GM12878 (cell line): ENCODE results near the gene AHR. TPM values are rescaled to one million over a fixed set of nuclear protein-coding genes. Genes with fewer than 3 reads are reported as not detected.
A peak's percentile ranks its signal among the peaks of the same experiment; 100 is the strongest.

ENCODE experiments used
- ATAC-seq: fragments of 200-7000 bp; cut with Tn5 transposase; 3 replicates; pipeline ENCODE4 v1.9.1; 2020; ENCODE audit warnings: mild to moderate bottlenecking, moderate library complexity
- BruUV-seq: library from RNA; stranded (reverse); fragments of 400-500 nt; replicated peaks from 2 replicates; lab custom pipeline; 2021; lab: Mats Ljungman, UMichigan
- CTCF ChIA-PET: fragments of 300-600 bp; sonication (Branson Sonifier 250); formaldehyde crosslinking; extraction: SDS; loops from one replicate; lab custom pipeline; 2021; ENCODE audit warnings: inconsistent platforms; lab: Yijun Ruan, JAX
- POLR2A ChIA-PET: fragments of 350-600 bp; formaldehyde crosslinking; extraction: SDS; loops from one replicate; lab custom pipeline; 2021; ENCODE audit warnings: inconsistent platforms; lab: Charles Lee
- RAD21 ChIA-PET: fragments of 300-600 bp; sonication (Branson Sonifier 250); formaldehyde crosslinking; loops from one replicate; lab custom pipeline; 2023; ENCODE audit warnings: antibody characterized with exemption; ENCODE audit not compliant: unreplicated experiment; lab: Charles Lee
- SMC1A ChIA-PET: fragments of 300-600 bp; sonication (Branson Sonifier 250); formaldehyde crosslinking; loops from one replicate; lab custom pipeline; 2023; ENCODE audit not compliant: unreplicated experiment, uncharacterized antibody; lab: Charles Lee
- DNase-seq: peaks from one replicate; pipeline ENCODE4 v3.0.0-alpha.2; 2011; ENCODE audit warnings: low read depth, low spot score
- FAIRE-seq: peaks from 3 replicates; lab custom pipeline; 2011; peaks lifted over from hg19 to GRCh38; lab: Jason Lieb, UNC
- H2AFZ ChIP-seq: 2 replicates; pipeline ENCODE4 v1.6.0; 2011; ENCODE audit warnings: low read depth, low read length, control low read depth; ENCODE audit not compliant: control insufficient read depth
- H3K27ac ChIP-seq: 2 replicates; pipeline ENCODE4 v1.5.1; 2011; ENCODE audit warnings: control low read depth; ENCODE audit not compliant: control insufficient read depth, insufficient read depth
- H3K27me3 ChIP-seq, 2 experiments: replicated peaks in 1 of 2; 2 replicates each; pipeline versions ENCODE4 v1.6.0 to v1.6.1; 2011; ENCODE audit warnings: low read length in 1 of 2; ENCODE audit not compliant: control insufficient read depth in 2 of 2, insufficient read depth in 2 of 2
- H3K36me3 ChIP-seq, 2 experiments: 2 replicates each; pipeline ENCODE4 v1.5.1; 2011; ENCODE audit warnings: low read length in 1 of 2; ENCODE audit not compliant: control insufficient read depth in 2 of 2, insufficient read depth in 2 of 2
- H3K4me1 ChIP-seq: 2 replicates; pipeline ENCODE4 v1.6.1; 2011; ENCODE audit warnings: mild to moderate bottlenecking, low read length, moderate library complexity, mixed read lengths; ENCODE audit not compliant: control insufficient read depth, insufficient read depth
- H3K4me2 ChIP-seq: 2 replicates; pipeline ENCODE4 v1.6.0; 2011; ENCODE audit warnings: control low read depth; ENCODE audit not compliant: control insufficient read depth, insufficient read depth
- H3K4me3 ChIP-seq: fragments of 200-600 bp; sonication (generic); 2 replicates; pipeline ENCODE4 v1.5.1; 2016
- H3K79me2 ChIP-seq: 2 replicates; pipeline ENCODE4 v1.6.0; 2011; ENCODE audit warnings: low read length; ENCODE audit not compliant: control insufficient read depth, insufficient read depth
- H3K9ac ChIP-seq: 2 replicates; pipeline ENCODE4 v1.8.0; 2011; ENCODE audit warnings: low read length, control low read depth, mixed read lengths; ENCODE audit not compliant: control insufficient read depth, insufficient read depth
- H3K9me3 ChIP-seq: replicated peaks from 3 replicates; pipeline ENCODE4 v1.5.1; 2011; ENCODE audit warnings: mild to moderate bottlenecking, low read length; ENCODE audit not compliant: control insufficient read depth, insufficient read depth
- H4K20me1 ChIP-seq: 2 replicates; pipeline ENCODE4 v1.6.0; 2011; ENCODE audit not compliant: control insufficient read depth, insufficient read depth
- CBX5 ChIP-seq: sonication (generic); IDR thresholded peaks from 2 replicates; pipeline ENCODE4 v1.6.1; 2016; ENCODE audit warnings: low read depth, moderate library complexity, mild to moderate bottlenecking, inconsistent platforms
- NR2C1 ChIP-seq: fragments of 450-650 bp; IDR thresholded peaks from 2 replicates; pipeline ENCODE4 v1.6.1; 2017; ENCODE audit warnings: antibody characterized with exemption, mild to moderate bottlenecking, moderate library complexity
- ZNF207 ChIP-seq: fragments of 450-650 bp; IDR thresholded peaks from 2 replicates; pipeline ENCODE4 v1.6.1; 2014; ENCODE audit warnings: antibody characterized with exemption, mild to moderate bottlenecking, borderline replicate concordance
- WGBS: methylation state at CpG from one replicate; pipeline ENCODE4 v1.1.6; 2016; ENCODE audit warnings: low lambda C conversion rate; ENCODE audit not compliant: insufficient replicate concordance, insufficient coverage; ENCODE audit errors: missing lambda C conversion rate; 5-methylcytosine and 5-hydroxymethylcytosine counted together
- in situ Hi-C: fragments of 300-500 bp; cut with MboI; formaldehyde crosslinking; loops from 9 replicates; pipeline ENCODE4 v1.14.3; 2018; ENCODE audit warnings: mixed read lengths
- intact Hi-C: fragments of 100-400 bp; cut with micrococcal nuclease; formaldehyde crosslinking; loops from one replicate; pipeline ENCODE4 v1.14.2; 2022; ENCODE audit not compliant: unreplicated experiment
- polyA plus RNA-seq, 11 experiments: library from polyadenylated mRNA; depleted of rRNA in 4 of 11; unstranded in 6 of 11; stranded (reverse) in 5 of 11; fragments of >200 nt; fragmentation: Nextera tagmentation in 4 of 11; fragmentation: Illumina TruSeq in 1 of 11; extraction: Ambion mirVana in 4 of 11; extraction: Trizol in 1 of 11; gene quantifications; 1 replicate in 1 of 11; 2 replicates in 10 of 11; pipeline versions ENCODE4 v1.2.1 to v1.2.3, GENCODE V29; 2011 to 2016; ENCODE audit warnings: inconsistent platforms in 2 of 11, missing spikeins in 2 of 11, low read depth in 1 of 11
- total RNA-seq, 4 experiments: library from RNA; depleted of rRNA in 3 of 4; stranded (reverse); fragments of >200 nt in 3 of 4; fragmentation: Illumina TruSeq in 1 of 4; extraction: Trizol in 1 of 4; gene quantifications; 2 replicates each; pipeline versions ENCODE4 v1.2.1 to v1.2.3, GENCODE V29; 2013 to 2021
- TF ChIP-seq, protein P1 (sequence below): fragments of 450-650 bp; IDR thresholded peaks from 2 replicates; pipeline ENCODE4 v1.6.1; 2016; ENCODE audit warnings: mild to moderate bottlenecking
- TF ChIP-seq, protein P2 (sequence below): fragments of 450-650 bp; IDR thresholded peaks from 2 replicates; pipeline ENCODE4 v1.6.1; 2017; ENCODE audit warnings: mild to moderate bottlenecking, moderate library complexity

Gene AHR
- total and polyA plus RNA-seq, 10 of the 15 experiments (the other 5 are each of a cell fraction or from before 2014, with no cell fraction given), result 1.7 to 16.9 (median 4.5) TPM

DNA sequence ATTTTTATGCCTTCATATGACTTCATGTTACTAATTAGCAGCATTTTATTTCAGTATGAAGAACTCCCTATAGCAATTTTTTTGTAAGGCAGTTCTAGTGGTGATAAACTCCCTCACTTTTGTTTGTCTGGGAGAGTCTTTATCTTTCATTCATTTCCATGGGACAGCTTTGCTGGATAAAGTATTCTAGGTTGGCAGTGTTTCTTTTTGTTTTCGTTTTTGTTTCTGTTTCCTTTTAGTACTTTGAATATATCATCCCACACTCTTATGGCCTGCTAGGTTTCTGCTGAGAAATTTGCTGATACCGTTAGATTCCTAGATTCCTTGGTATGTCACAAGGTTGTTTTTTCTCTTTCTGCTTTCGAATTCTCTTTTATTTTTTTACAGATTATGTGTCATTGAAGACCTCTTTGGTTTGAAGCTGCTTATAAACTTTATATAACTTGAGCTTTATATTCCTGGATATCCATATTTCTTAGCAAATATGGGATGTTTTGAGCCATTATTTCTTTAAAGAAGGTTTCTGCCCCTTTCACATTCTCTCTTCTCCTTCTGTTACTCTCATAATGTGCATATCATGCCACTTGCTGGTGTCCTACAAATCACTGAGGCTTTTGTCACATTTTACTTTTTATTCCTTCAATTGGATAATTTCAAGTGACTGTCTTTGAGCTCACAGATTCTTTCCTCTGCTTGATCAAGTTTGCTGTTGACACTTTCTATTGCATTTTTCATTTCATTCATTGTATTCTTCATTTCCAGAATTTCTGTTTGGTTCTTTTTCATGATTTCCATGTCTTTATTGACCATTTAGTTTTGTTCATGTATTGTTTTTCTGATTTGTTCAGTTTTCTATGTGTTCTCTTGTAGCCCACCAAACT lies 28.9 kb upstream of the AHR start:
- WGBS, result 19% methylated on average over 3 of the region's 3 CpGs

More for the DNA sequence above, 28.9 kb upstream of the AHR start:
- H3K4me3 ChIP-seq, result no peak overlapping the region
- peaks cover 15% of the 10 kb centered on the region for H3K9me3 ChIP-seq
- RAD21 ChIA-PET, result no interaction called here
- no peaks in the 10 kb centered on the region for H4K20me1 ChIP-seq
- no peak overlapping the region for H3K27ac ChIP-seq
- SMC1A ChIA-PET, result interaction anchor here (1.4 kb wide), 1 partner anchor 28 kb away, joined by 3 read pairs; no protein-coding TSS in a partner anchor
- H3K36me3 ChIP-seq, result no peaks in the 10 kb centered on the region
- H3K4me1 ChIP-seq, result no peaks in the 10 kb centered on the region
- no peak overlapping the region for H3K4me2 ChIP-seq
- no peak for FAIRE-seq
- ATAC-seq, result no peak
- H2AFZ ChIP-seq, result no peak overlapping the region
- POLR2A ChIA-PET, result no interaction called here
- DNase-seq, result no peak
- CTCF ChIA-PET, result no interaction called here
- intact Hi-C loops (no loop called here), in situ Hi-C loops (no loop called here)
- H3K9ac ChIP-seq, result no peak overlapping the region
- BruUV-seq, result no TSS peak
- H3K27me3 ChIP-seq, result no peaks in the 10 kb centered on the region
- no peaks in the 10 kb centered on the region for H3K79me2 ChIP-seq
- TF ChIP-seq NR2C1 (no peak), ZNF207 (no peak), CBX5 (peak; percentile 79; the same call in 1 of the 2 replicates)
- TF ChIP-seq, protein P1, sequence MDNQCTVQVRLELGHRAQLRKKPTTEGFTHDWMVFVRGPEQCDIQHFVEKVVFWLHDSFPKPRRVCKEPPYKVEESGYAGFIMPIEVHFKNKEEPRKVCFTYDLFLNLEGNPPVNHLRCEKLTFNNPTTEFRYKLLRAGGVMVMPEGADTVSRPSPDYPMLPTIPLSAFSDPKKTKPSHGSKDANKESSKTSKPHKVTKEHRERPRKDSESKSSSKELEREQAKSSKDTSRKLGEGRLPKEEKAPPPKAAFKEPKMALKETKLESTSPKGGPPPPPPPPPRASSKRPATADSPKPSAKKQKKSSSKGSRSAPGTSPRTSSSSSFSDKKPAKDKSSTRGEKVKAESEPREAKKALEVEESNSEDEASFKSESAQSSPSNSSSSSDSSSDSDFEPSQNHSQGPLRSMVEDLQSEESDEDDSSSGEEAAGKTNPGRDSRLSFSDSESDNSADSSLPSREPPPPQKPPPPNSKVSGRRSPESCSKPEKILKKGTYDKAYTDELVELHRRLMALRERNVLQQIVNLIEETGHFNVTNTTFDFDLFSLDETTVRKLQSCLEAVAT, result no peak
- TF ChIP-seq, protein P2, sequence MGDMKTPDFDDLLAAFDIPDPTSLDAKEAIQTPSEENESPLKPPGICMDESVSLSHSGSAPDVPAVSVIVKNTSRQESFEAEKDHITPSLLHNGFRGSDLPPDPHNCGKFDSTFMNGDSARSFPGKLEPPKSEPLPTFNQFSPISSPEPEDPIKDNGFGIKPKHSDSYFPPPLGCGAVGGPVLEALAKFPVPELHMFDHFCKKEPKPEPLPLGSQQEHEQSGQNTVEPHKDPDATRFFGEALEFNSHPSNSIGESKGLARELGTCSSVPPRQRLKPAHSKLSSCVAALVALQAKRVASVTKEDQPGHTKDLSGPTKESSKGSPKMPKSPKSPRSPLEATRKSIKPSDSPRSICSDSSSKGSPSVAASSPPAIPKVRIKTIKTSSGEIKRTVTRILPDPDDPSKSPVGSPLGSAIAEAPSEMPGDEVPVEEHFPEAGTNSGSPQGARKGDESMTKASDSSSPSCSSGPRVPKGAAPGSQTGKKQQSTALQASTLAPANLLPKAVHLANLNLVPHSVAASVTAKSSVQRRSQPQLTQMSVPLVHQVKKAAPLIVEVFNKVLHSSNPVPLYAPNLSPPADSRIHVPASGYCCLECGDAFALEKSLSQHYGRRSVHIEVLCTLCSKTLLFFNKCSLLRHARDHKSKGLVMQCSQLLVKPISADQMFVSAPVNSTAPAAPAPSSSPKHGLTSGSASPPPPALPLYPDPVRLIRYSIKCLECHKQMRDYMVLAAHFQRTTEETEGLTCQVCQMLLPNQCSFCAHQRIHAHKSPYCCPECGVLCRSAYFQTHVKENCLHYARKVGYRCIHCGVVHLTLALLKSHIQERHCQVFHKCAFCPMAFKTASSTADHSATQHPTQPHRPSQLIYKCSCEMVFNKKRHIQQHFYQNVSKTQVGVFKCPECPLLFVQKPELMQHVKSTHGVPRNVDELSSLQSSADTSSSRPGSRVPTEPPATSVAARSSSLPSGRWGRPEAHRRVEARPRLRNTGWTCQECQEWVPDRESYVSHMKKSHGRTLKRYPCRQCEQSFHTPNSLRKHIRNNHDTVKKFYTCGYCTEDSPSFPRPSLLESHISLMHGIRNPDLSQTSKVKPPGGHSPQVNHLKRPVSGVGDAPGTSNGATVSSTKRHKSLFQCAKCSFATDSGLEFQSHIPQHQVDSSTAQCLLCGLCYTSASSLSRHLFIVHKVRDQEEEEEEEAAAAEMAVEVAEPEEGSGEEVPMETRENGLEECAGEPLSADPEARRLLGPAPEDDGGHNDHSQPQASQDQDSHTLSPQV, result no peak
